B cell (primary cell): ENCODE data around the gene CFAP157.

Source experiments
- CTCF ChIP-seq: fragments of 200-600 bp; IDR thresholded peaks from one replicate; pipeline ENCODE4 v1.8.0; 2022; ENCODE audit warnings: antibody characterized with exemption, mild to moderate bottlenecking
- EZH2 ChIP-seq: IDR thresholded peaks from 2 replicates; pipeline ENCODE4 v1.6.1; 2012; ENCODE audit warnings: borderline replicate concordance, low read depth, mild to moderate bottlenecking, moderate library complexity, low read length; ENCODE audit not compliant: insufficient read depth, poor library complexity, severe bottlenecking

- TF ChIP-seq CTCF, result no peak
- no peak for TF ChIP-seq EZH2
Measured at GRCh38 chr9:127715470-127716337, 8.9 kb downstream of the CFAP157 start, which contains the start of the genes PTRH1 and TTC16.
